Immature natural killer cell (primary cell): ENCODE results near the gene SRXN1. TPM values are rescaled to one million over a fixed set of nuclear protein-coding genes. Genes with fewer than 3 reads are reported as not detected.
"Not testable (repeated sequence)": the region's sequence is repeated elsewhere in the genome, so short reads cannot be mapped to it uniquely, and the experiment has no call there.

Experiments used
- DNase-seq, 3 donors: peaks; one replicate each; pipeline ENCODE4 v3.0.0; 2022; ENCODE audit warnings: mixed read lengths in 1 of 3
- H3K27ac Mint-ChIP-seq, 6 donors: one replicate each; pipeline ENCODE4 v1.8.0; 2020; ENCODE audit warnings: mixed read lengths in 6 of 6, mild to moderate bottlenecking in 5 of 6, inconsistent platforms in 4 of 6, moderate library complexity in 3 of 6
- H3K27me3 Mint-ChIP-seq, 3 donors: one replicate each; pipeline ENCODE4 v1.8.0; 2020 to 2021; ENCODE audit warnings: low read depth in 3 of 3, mild to moderate bottlenecking in 3 of 3, mixed read lengths in 3 of 3, moderate library complexity in 3 of 3, inconsistent platforms in 1 of 3
- H3K36me3 Mint-ChIP-seq, 3 donors: one replicate each; pipeline ENCODE4 v1.8.0; 2020; ENCODE audit warnings: mixed read lengths in 3 of 3, inconsistent platforms in 2 of 3, mild to moderate bottlenecking in 2 of 3
- H3K4me1 Mint-ChIP-seq, 2 donors: one replicate each; pipeline ENCODE4 v1.8.0; 2020; ENCODE audit warnings: inconsistent platforms in 2 of 2, mild to moderate bottlenecking in 2 of 2, mixed read lengths in 2 of 2, moderate library complexity in 1 of 2
- H3K4me3 Mint-ChIP-seq, 5 donors: one replicate each; pipeline ENCODE4 v1.8.0; 2020; ENCODE audit warnings: mild to moderate bottlenecking in 5 of 5, mixed read lengths in 5 of 5, inconsistent platforms in 3 of 5, moderate library complexity in 3 of 5
- H3K9me3 Mint-ChIP-seq, 6 donors: one replicate each; pipeline ENCODE4 v1.8.0; 2020; ENCODE audit warnings: mild to moderate bottlenecking in 6 of 6, mixed read lengths in 6 of 6, inconsistent platforms in 4 of 6, moderate library complexity in 3 of 6
- polyA plus RNA-seq, 3 donors: library from polyadenylated mRNA; unstranded; fragments of 300-500 nt; fragmentation: Illumina TruSeq; gene quantifications; one replicate each; pipeline ENCODE4 v1.2.3, GENCODE V29; 2021

The SRXN1 gene
- polyA plus RNA-seq, 3 donors from 2014 or later: 23.1 to 44.6 (median 31.0) TPM

DNA sequence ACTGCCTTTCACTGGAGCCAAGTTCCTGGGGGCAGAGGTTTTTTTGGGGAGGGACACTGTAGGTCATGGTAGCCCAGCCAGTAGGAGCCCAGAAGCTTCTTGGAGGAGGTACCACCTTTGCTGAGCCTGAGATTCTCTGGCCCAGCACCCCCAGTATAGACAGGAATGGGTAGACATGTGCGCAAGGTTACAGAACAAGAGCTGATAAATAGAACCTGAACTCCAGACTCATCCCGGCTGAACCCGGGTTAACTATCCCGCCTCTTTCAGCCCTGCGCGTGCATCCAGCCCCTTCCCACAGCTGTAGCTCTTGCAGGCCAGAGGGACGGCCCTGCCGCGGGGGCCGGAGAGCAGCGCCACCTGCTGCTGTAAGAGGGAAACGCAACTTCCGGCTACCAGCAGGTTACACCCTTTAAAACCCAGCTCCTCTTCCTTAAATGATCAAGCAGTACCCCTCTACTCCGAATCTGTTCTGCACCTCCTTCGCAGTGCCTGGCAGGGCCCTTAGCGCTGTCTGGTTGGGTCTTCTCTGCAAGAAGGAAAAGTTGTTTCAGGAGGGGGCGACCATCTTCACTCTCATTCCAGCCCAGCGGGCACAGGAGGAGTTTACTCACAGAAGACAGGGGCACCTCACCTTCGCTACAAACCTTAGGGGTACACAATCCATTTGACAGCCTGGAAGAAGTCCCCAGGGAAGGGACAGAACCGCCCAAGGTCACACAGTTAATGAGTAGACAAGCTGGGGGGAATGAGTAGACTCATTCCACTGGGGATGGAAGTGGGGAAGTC lies 7.5 kb downstream of the SRXN1 start:
- Mint-ChIP-seq H3K27ac (no peak overlapping the region), H3K9me3 (no peaks in the 10 kb centered on the region), H3K4me1 (peaks cover 24 to 26% of the 10 kb centered on the region in 2 donors), H3K36me3 (peaks cover 5 to 15% (median 13%) of the 10 kb centered on the region in 3 donors), H3K27me3 (peaks cover 0 to 8% (median 2%) of the 10 kb centered on the region in 3 donors), H3K4me3 (no peak overlapping the region)
- DNase-seq: peak; percentile 61 to 68 (median 65)

DNA sequence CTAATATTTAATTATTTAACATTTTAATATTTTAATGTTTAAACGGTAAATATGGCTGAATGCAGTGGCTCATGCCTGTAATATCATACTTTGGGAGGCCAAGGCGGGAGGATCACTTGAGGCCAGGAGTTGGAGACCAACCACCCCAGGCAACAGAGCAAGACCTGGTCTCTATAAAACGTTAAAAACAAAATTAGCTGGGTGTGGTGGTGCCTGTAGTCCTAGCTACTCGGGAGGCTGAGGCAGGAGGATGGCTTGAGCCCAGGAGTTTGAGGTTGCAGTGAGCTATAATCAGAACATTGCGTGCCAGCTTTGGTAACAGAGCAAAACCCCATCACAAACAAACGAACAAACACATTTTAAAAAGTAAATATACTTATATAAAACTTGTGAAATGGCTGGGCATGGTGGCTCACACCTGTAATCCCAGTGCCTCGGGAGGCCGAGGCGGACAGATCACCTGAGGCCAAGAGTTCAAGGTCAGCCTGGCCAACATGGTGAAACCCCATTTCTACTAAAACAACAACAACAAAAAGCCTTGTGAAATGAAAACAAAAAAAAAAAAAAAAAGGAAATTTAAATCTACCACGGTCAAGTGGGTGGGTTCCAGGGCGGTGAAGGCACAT lies 8.2 kb downstream of the SRXN1 start:
- Mint-ChIP-seq H3K4me1 (peaks cover 21 to 22% of the 10 kb centered on the region in 2 donors), H3K4me3 (no peak overlapping the region), H3K9me3 (no peaks in the 10 kb centered on the region), H3K27ac (no peak overlapping the region), H3K36me3 (peaks cover 5 to 15% (median 13%) of the 10 kb centered on the region in 3 donors), H3K27me3 (peaks cover 0 to 8% (median 2%) of the 10 kb centered on the region in 3 donors)
- no peak for DNase-seq

DNA sequence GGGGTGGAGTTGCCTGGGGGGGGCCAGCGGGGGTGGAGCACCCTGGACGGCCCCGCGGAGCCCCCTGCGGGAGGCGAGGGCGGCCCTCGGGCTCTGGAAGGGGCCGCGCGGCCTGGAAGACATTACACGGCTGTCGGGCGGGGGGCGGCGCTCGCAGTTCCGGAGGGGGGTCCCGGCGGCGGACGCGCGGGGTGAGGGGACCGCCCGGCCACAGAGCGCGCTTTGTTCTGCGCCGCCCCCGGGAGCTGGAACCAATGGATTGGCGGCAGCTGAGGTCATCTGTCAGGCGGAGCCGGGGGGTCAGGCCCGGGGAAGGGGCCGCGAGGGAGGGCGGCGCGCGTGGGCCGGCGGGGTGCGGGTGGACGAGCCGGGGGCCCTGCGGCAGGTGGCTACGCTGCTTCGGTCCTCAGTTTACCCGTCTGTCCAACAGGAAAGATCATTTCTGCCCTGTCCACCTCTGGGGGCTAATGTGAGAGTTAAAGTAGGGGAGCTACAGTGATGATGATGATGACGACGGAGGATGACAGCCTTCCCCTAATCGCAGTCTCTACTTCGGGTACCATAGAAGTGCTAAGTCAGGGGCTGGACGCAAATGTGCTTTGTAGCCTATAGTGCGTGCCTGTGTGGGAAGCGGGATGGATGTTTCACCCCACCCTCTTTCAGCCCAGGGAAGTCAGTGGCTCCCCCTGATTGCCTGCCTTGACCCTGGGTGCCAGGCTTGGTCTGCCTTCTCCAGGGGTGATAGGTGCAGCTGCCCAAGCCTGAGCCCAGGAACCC lies 10.4 kb downstream of the SRXN1 start:
- no peak overlapping the region for H3K27ac Mint-ChIP-seq
- DNase-seq: no peak
- H3K4me3 Mint-ChIP-seq: peak overlapping the region; percentile 52 to 77 (median 72)

DNA sequence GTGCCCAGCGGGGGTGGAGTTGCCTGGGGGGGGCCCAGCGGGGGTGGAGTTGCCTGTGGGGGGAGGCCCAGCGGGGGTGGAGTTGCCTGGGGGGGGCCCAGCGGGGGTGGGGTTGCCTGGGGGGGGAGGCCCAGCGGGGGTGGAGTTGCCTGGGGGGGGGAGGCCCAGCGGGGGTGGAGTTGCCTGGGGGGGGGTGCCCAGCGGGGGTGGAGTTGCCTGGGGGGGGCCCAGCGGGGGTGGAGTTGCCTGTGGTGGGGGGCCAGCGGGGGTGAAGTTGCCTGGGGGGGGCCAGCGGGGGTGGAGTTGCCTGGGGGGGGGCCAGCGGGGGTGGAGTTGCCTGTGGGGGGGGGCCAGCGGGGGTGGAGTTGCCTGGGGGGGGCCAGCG lies 11.0 kb downstream of the SRXN1 start:
- H3K27ac Mint-ChIP-seq, H3K4me3 Mint-ChIP-seq, H3K9me3 Mint-ChIP-seq, DNase-seq, H3K27me3 Mint-ChIP-seq, H3K36me3 Mint-ChIP-seq: not testable (repeated sequence)
- peaks cover 17 to 21% of the 10 kb centered on the region in 2 donors for H3K4me1 Mint-ChIP-seq

More for the DNA sequence above, 10.4 kb downstream of the SRXN1 start:
- peaks cover 17 to 21% of the 10 kb centered on the region in 2 donors for H3K4me1 Mint-ChIP-seq
- peaks cover 0 to 1% (median 0%) of the 10 kb centered on the region in 3 donors for H3K36me3 Mint-ChIP-seq
- H3K27me3 Mint-ChIP-seq: peaks cover 0 to 8% (median 2%) of the 10 kb centered on the region in 3 donors
- H3K9me3 Mint-ChIP-seq: no peaks in the 10 kb centered on the region

DNA sequence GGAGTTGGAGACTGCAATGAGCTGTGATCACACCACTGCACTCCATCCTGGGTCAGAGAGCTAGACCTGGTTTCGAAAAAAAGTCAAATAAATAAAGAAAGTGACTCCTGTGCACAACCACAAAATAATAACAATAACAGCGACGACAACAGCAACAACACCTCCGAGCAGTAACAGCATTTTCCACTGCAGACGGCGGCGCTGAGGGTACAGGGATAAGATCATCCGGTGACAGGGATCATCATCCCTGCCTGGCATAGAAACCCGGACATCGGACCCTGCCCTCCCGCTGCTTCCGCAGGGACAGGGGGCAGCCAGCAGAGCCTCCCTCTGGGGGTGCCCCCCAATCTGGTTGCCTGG lies 11.5 kb downstream of the SRXN1 start:
- Mint-ChIP-seq H3K9me3 (no peaks in the 10 kb centered on the region), H3K4me1 (peaks cover 17 to 21% of the 10 kb centered on the region in 2 donors), H3K27me3 (peaks cover 0 to 8% (median 2%) of the 10 kb centered on the region in 3 donors), H3K36me3 (no peaks in the 10 kb centered on the region), H3K27ac (peak overlapping the region in 3 of 6 donors; percentile 53 to 75 (median 73)), H3K4me3 (peak overlapping the region; percentile 40 to 66 (median 56))
- DNase-seq: no peak

DNA sequence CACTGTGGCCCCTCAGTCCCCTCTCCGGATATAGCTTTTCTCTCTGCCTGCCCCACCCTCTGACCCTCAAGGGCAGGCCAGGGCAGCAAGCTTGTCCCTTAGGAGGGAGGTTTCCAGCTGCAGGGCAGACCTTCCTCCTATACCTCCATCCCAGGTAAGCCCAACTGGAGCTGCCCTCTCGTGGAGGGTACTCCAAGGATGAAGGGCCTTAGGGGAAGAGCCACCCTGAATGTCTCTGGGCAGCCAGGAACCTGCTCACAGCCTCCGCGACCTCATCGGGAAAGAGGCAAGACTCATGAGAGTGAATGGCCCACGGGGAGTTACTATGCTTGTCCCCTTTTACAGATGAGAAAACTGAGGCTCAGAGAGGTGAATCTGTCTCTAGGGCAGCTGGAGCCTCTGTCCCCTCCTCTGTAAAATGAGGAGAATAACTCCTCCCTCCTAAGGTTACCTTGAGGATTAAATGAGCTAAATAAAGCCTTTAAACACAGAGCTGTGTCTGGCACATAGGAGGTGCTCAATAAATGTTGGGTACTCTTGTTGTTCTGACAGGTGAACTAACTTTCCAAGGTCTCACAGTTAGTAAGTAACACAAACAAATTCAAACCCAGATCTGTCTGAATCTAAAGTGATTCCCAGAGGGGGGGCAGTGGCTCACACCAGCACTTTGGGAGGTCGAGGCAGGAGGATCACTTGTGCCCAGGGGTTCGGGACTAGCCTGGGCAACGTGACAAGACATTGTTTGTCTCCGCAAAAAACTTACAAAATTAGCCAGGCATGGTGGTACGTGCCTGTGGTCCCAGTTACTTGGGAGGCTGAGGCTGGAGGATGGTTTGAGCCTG lies 12.1 kb downstream of the SRXN1 start:
- no peaks in the 10 kb centered on the region for H3K36me3 Mint-ChIP-seq
- peak overlapping the region in 4 of 5 donors; percentile 6 to 64 (median 48) for H3K4me3 Mint-ChIP-seq
- peaks cover 2 to 8% (median 3%) of the 10 kb centered on the region in 3 donors for H3K27me3 Mint-ChIP-seq
- no peaks in the 10 kb centered on the region for H3K9me3 Mint-ChIP-seq
- peaks cover 17 to 19% of the 10 kb centered on the region in 2 donors for H3K4me1 Mint-ChIP-seq
- DNase-seq: no peak
- H3K27ac Mint-ChIP-seq: peak overlapping the region in 3 of 6 donors; percentile 53 to 76 (median 57)

DNA sequence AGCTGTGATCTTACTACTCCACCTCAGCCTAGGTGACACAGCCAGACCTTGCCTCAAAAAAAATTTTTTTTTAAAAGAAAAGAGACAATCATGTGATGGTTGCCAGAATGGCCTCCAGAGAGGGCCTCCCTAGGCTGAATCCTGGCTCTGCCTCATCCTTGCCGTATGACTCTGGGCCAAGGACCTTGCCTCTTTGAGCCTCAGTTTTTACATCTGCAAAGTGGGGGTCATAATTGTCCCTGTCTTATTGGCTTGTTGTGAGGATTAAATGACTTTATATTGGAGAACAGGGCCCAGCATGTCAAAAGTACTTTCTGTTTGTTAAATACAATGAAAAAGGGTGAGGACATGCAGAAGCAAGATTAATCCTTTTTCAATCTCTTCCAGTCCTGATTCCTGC lies 14.4 kb downstream of the SRXN1 start:
- H3K27me3 Mint-ChIP-seq: peaks cover 2 to 5% (median 5%) of the 10 kb centered on the region in 3 donors

DNA sequence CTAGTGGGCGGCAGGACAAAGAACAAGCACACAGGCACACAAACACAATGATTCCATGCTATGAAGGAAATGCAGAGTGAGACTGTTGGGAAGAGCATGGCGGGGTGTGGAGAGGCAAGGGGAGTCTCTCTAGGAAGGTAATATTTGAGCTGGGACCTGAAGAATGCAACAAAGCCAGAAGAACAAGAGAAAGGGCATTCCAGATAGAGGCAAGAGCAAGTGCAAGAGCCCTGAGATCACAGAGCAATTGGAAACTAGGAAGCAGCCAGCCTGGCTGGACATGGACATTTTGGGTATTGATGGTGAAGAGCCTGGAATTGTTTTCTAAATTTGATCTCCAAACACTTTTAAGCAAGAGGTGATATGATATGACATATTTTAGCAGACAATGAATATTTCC lies 15.4 kb downstream of the SRXN1 start:
- H3K4me3 Mint-ChIP-seq: no peak overlapping the region
- H3K27ac Mint-ChIP-seq: no peak overlapping the region
- no peaks in the 10 kb centered on the region for H3K36me3 Mint-ChIP-seq
- peaks cover 0 to 5% (median 3%) of the 10 kb centered on the region in 3 donors for H3K27me3 Mint-ChIP-seq
- peaks cover under 1 to 6% of the 10 kb centered on the region in 2 donors for H3K4me1 Mint-ChIP-seq
- no peaks in the 10 kb centered on the region for H3K9me3 Mint-ChIP-seq
- no peak for DNase-seq

More for the DNA sequence above, 14.4 kb downstream of the SRXN1 start:
- Mint-ChIP-seq H3K4me3 (no peak overlapping the region), H3K9me3 (no peaks in the 10 kb centered on the region), H3K36me3 (no peaks in the 10 kb centered on the region), H3K4me1 (peaks cover 10 to 12% of the 10 kb centered on the region in 2 donors), H3K27ac (no peak overlapping the region)
- no peak for DNase-seq

DNA sequence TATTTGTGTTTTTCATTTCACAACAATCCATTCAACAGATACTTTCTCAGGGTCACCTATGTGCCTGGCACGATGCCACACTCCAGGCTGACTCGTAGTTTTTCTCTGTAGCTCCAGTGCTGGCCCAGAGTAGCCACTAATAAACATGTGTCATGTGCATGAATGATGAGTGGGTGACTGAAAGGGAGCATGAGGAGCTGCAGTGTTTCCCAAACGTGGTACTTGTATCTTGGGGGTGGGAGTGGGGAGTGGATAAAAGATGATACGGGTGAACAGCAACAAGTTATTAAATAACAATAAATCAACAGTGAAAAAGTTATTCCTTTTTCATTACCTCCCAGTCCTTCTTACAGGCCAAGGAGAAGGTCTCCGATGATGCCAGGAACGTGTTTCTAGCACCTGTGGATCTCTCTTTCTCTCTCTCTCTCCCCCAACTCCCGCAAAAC lies 17.1 kb downstream of the SRXN1 start:
- H3K27ac Mint-ChIP-seq: no peak overlapping the region
- peaks cover 0 to 2% of the 10 kb centered on the region in 2 donors for H3K4me1 Mint-ChIP-seq
- H3K27me3 Mint-ChIP-seq: peaks cover 0 to 5% (median 3%) of the 10 kb centered on the region in 3 donors
- no peak for DNase-seq
- H3K9me3 Mint-ChIP-seq: no peaks in the 10 kb centered on the region
- H3K4me3 Mint-ChIP-seq: no peak overlapping the region
- no peaks in the 10 kb centered on the region for H3K36me3 Mint-ChIP-seq

DNA sequence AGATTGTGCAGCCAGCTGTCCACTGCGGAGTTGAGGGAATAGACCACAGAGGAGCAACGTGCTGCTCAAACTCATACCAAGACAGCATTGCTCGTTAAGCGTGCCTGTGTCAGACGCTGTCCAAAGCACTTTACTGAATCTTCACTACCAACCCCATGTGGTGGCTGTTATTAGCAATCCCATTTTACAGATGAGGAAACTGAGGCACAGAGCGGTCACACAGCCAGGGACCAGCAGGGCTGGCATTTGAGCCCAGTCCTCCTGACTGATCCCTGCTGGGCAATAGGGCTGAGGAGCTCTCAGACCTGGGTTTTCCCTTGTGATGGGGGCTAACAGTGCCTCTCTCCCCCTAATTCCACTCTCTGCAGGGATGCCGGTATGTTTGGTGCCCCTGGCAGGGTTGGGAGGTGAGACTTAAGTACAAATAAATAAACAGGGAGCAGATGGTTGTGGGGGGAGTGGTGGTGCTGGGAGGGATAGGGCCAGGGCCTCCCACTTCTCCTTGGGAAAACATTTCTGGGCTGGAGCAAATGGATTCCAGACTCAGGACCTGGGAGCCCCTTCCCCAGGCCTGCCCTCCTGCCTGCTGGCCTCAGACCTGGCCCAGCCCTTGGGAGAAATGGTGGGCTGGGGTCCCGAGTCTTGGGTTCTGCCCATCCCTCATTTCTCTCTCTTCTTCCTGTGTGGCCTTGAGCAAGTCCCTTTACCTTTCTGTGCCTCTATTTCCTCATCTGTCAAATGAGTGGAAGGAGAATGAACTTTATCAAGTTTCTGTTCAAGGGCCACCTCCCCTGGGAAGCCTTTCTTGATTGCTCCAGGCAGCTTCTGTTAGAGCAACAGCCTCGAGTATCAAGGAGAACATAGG lies 17.7 kb downstream of the SRXN1 start:
- Mint-ChIP-seq H3K27ac (no peak overlapping the region), H3K36me3 (no peaks in the 10 kb centered on the region), H3K27me3 (peaks cover 0 to 5% (median 3%) of the 10 kb centered on the region in 3 donors), H3K4me3 (no peak overlapping the region), H3K9me3 (no peaks in the 10 kb centered on the region), H3K4me1 (no peaks in the 10 kb centered on the region)
- DNase-seq: no peak

DNA sequence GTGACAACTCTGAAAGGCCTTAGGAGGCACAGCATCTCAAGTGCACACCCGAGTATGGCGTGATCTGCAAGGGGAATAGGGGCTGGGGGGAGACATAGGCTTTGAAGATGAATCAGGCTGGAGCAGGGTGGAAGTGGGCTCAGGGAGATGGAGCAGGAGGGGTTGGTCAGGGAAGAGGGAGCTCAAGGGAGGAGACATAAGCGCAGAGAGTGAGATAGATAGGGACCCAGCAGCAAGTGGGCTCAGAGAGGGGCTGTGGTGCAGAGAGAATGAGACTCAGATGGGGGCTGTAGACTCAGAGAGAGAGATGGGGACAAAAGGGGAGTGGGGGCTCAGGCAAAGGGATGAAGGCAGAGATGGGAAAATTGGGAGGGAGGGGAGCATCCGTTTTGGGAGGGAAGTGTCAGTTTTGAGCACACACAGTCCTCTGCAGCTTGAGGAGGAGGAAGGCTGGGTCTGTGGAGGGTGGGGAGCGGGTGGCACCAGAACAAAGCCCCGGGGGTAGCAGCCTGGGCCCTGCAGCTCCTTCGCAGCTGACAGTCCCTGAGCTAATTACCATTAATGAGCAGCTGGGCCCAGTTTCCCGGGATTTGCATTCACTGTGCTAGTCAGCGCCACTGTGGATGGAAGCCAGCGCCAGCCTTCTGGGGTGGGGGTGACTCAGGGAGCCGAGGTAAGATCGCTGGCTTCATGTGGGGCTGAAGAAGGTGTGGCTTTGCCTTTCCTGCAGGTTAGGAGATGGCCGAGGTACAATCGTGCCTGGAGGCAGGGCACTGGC lies 18.7 kb downstream of the SRXN1 start:
- Mint-ChIP-seq H3K4me3 (no peak overlapping the region), H3K27me3 (peaks cover 0 to 5% (median 5%) of the 10 kb centered on the region in 3 donors), H3K36me3 (no peaks in the 10 kb centered on the region), H3K4me1 (no peaks in the 10 kb centered on the region), H3K27ac (peak overlapping the region in 1 of 6 donors; percentile 19), H3K9me3 (no peaks in the 10 kb centered on the region)
- no peak for DNase-seq

DNA sequence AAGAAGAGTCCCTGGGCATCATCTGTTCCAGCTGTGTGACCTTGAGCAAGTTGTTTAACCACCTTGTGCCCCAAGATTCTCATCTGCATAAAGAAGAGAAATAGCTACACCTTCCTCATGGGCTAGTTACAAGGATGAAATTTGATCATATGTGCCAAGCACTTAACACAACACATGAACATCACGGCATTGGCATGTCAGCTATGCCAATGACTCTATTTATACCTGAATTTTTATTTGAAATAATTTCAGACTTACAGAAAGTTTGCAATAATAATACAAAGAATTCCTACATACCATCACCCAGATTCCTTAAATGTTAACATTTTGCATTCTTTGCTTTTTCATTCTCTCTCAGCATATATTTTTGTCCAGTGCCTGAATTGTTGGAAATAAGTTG lies 21.9 kb downstream of the SRXN1 start:
- H3K4me3 Mint-ChIP-seq: no peak overlapping the region
- no peaks in the 10 kb centered on the region for H3K9me3 Mint-ChIP-seq

More for the DNA sequence above, 21.9 kb downstream of the SRXN1 start:
- peaks cover 1 to 3% (median 2%) of the 10 kb centered on the region in 3 donors for H3K27me3 Mint-ChIP-seq
- no peaks in the 10 kb centered on the region for H3K4me1 Mint-ChIP-seq
- no peak overlapping the region for H3K27ac Mint-ChIP-seq
- H3K36me3 Mint-ChIP-seq: no peaks in the 10 kb centered on the region
- no peak for DNase-seq
